Natural killer cell treated with Interleukin-12 subunit alpha and Interleukin-12 subunit beta and Interleukin-15 and Interleukin-18, amount 100 ng/mL, for 72 hours (primary cell): ENCODE results near the gene CBLN3. TPM values are rescaled to one million over a fixed set of nuclear protein-coding genes. Genes with fewer than 3 reads are reported as not detected.

Experiments
- ATAC-seq, 2 donors: fragments of 150-1000 bp; cut with Tn5 transposase in 1 of 2; sonication (Bioruptor Pico), chemical (Tn5 transposase) in 1 of 2; 2 replicates each; pipeline ENCODE4 v1.10.0; 2021
- DNase-seq: peaks from one replicate; pipeline ENCODE4 v3.0.0; 2022; ENCODE audit warnings: low spot score
- H3K27ac Mint-ChIP-seq, 2 donors: 1 replicate in 1 of 2; 2 replicates in 1 of 2; pipeline ENCODE4 v1.8.0; 2022; ENCODE audit warnings: mixed read lengths in 2 of 2, mild to moderate bottlenecking in 1 of 2, moderate library complexity in 1 of 2
- H3K27me3 Mint-ChIP-seq, 2 donors: 1 replicate in 1 of 2; 2 replicates in 1 of 2; pipeline ENCODE4 v1.8.0; 2022; ENCODE audit warnings: mixed read lengths in 2 of 2
- H3K36me3 Mint-ChIP-seq: one replicate; pipeline ENCODE4 v1.8.0; 2022; ENCODE audit warnings: mixed read lengths
- H3K4me1 Mint-ChIP-seq, 2 donors: 1 replicate in 1 of 2; 2 replicates in 1 of 2; pipeline ENCODE4 v1.8.0; 2022; ENCODE audit warnings: low read depth in 2 of 2, mixed read lengths in 2 of 2, mild to moderate bottlenecking in 1 of 2
- H3K4me3 Mint-ChIP-seq: one replicate; pipeline ENCODE4 v1.8.0; 2022; ENCODE audit warnings: mixed read lengths
- H3K9me3 Mint-ChIP-seq: 2 replicates; pipeline ENCODE4 v1.8.0; 2022; ENCODE audit warnings: mixed read lengths
- total RNA-seq, 2 donors: library from RNA; stranded (reverse); gene quantifications; one replicate each; pipeline ENCODE4 v1.2.3, GENCODE V29; 2022

CBLN3 gene
- total RNA-seq, 2 donors from 2014 or later, result 5.3 to 10.9 TPM

- H3K9me3 Mint-ChIP-seq, result no peaks in the 10 kb centered on the region
Observed at GRCh38 chr14:24435192-24435810, 5.8 kb upstream of the CBLN3 start.

GRCh38 chr14:24434676-24435075, 5.2 kb upstream of the CBLN3 start:
- Mint-ChIP-seq H3K27ac (peak overlapping the region; percentile 3 to 10), H3K36me3 (peaks cover 12% of the 10 kb centered on the region), H3K4me1 (peaks cover 35 to 46% of the 10 kb centered on the region in 2 donors), H3K27me3 (no peaks in the 10 kb centered on the region), H3K4me3 (no peak overlapping the region), H3K9me3 (no peaks in the 10 kb centered on the region)
- ATAC-seq (no peak), DNase-seq (no peak)

More at GRCh38 chr14:24435192-24435810, 5.8 kb upstream of the CBLN3 start:
- peaks cover 35 to 47% of the 10 kb centered on the region in 2 donors for H3K4me1 Mint-ChIP-seq
- H3K4me3 Mint-ChIP-seq, result no peak overlapping the region
- peaks cover 12% of the 10 kb centered on the region for H3K36me3 Mint-ChIP-seq
- no peaks in the 10 kb centered on the region for H3K27me3 Mint-ChIP-seq
- no peak for ATAC-seq
- H3K27ac Mint-ChIP-seq, result peak overlapping the region; percentile 3 to 10
- DNase-seq, result no peak

GRCh38 chr14:24434036-24434435, 4.6 kb upstream of the CBLN3 start:
- Mint-ChIP-seq H3K27ac (no peak overlapping the region), H3K9me3 (no peaks in the 10 kb centered on the region), H3K27me3 (no peaks in the 10 kb centered on the region), H3K4me3 (no peak overlapping the region), H3K4me1 (peaks cover 35 to 48% of the 10 kb centered on the region in 2 donors), H3K36me3 (peaks cover 12% of the 10 kb centered on the region)
- no peak for ATAC-seq
- DNase-seq, result no peak

GRCh38 chr14:24432259-24433131, 3.0 kb upstream of the CBLN3 start:
- peak overlapping the region; percentile 90 to 92 for H3K27ac Mint-ChIP-seq
- no peak overlapping the region for H3K4me3 Mint-ChIP-seq
- H3K27me3 Mint-ChIP-seq, result no peaks in the 10 kb centered on the region
- ATAC-seq (no peak), DNase-seq (no peak)
- H3K4me1 Mint-ChIP-seq, result peaks cover 30 to 43% of the 10 kb centered on the region in 2 donors
- H3K9me3 Mint-ChIP-seq, result no peaks in the 10 kb centered on the region
- H3K36me3 Mint-ChIP-seq, result peaks cover 8% of the 10 kb centered on the region

GRCh38 chr14:24431569-24432258, 2.2 kb upstream of the CBLN3 start:
- Mint-ChIP-seq H3K36me3 (peaks cover 8% of the 10 kb centered on the region), H3K27me3 (no peaks in the 10 kb centered on the region)
- ATAC-seq, result peak; percentile 75 to 79

GRCh38 chr14:24430682-24431568, 1.5 kb upstream of the CBLN3 start:
- Mint-ChIP-seq H3K36me3 (peaks cover 8% of the 10 kb centered on the region), H3K27me3 (no peaks in the 10 kb centered on the region), H3K4me1 (peaks cover 27 to 38% of the 10 kb centered on the region in 2 donors), H3K9me3 (no peaks in the 10 kb centered on the region), H3K27ac (peak overlapping the region; percentile 90 to 92), H3K4me3 (peak overlapping the region; percentile 88)
- ATAC-seq (peak; percentile 63 to 73), DNase-seq (peak; percentile 81)

More at GRCh38 chr14:24431569-24432258, 2.2 kb upstream of the CBLN3 start:
- DNase-seq, result peak; percentile 92
- H3K4me3 Mint-ChIP-seq, result peak overlapping the region; percentile 88
- H3K4me1 Mint-ChIP-seq, result peaks cover 27 to 40% of the 10 kb centered on the region in 2 donors
- no peaks in the 10 kb centered on the region for H3K9me3 Mint-ChIP-seq
- H3K27ac Mint-ChIP-seq, result peak overlapping the region; percentile 90 to 92

GRCh38 chr14:24430143-24430681, 744 bp upstream of the CBLN3 start:
- Mint-ChIP-seq H3K4me3 (peak overlapping the region; percentile 88), H3K9me3 (no peaks in the 10 kb centered on the region), H3K4me1 (peaks cover 27 to 43% of the 10 kb centered on the region in 2 donors), H3K36me3 (peaks cover 8% of the 10 kb centered on the region), H3K27me3 (no peaks in the 10 kb centered on the region), H3K27ac (peak overlapping the region; percentile 90 to 92)
- ATAC-seq (peak; percentile 84 to 85), DNase-seq (peak; percentile 81)

GRCh38 chr14:24428628-24429394, 657 bp downstream of the CBLN3 start:
- H3K27me3 Mint-ChIP-seq, result no peaks in the 10 kb centered on the region
- DNase-seq (no peak), ATAC-seq (no peak)
- H3K4me1 Mint-ChIP-seq, result peaks cover 24 to 37% of the 10 kb centered on the region in 2 donors
- peaks cover 8% of the 10 kb centered on the region for H3K36me3 Mint-ChIP-seq
- no peaks in the 10 kb centered on the region for H3K9me3 Mint-ChIP-seq
- peak overlapping the region; percentile 84 for H3K4me3 Mint-ChIP-seq
- H3K27ac Mint-ChIP-seq, result peak overlapping the region; percentile 90 to 94

GRCh38 chr14:24427537-24428508, 1.6 kb downstream of the CBLN3 start:
- H3K36me3 Mint-ChIP-seq, result no peaks in the 10 kb centered on the region
- no peaks in the 10 kb centered on the region for H3K27me3 Mint-ChIP-seq
- H3K27ac Mint-ChIP-seq, result peak overlapping the region; percentile 66 to 73
- DNase-seq, result no peak
- no peaks in the 10 kb centered on the region for H3K9me3 Mint-ChIP-seq
- H3K4me1 Mint-ChIP-seq, result peaks cover 24 to 32% of the 10 kb centered on the region in 2 donors
- peak overlapping the region; percentile 40 for H3K4me3 Mint-ChIP-seq
- no peak for ATAC-seq

- Mint-ChIP-seq H3K36me3 (no peaks in the 10 kb centered on the region), H3K27ac (no peak overlapping the region), H3K27me3 (no peaks in the 10 kb centered on the region), H3K4me1 (peaks cover 23 to 30% of the 10 kb centered on the region in 2 donors), H3K4me3 (no peak overlapping the region), H3K9me3 (no peaks in the 10 kb centered on the region)
- ATAC-seq, result no peak
- DNase-seq, result no peak
Observed at GRCh38 chr14:24426912-24427536, 2.4 kb downstream of the CBLN3 start.
